NT2/D1 (cell line): ENCODE results near the gene ERICH3.

Source experiments
- DNase-seq: peaks from one replicate; pipeline ENCODE4 v3.0.0-alpha.2; 2011; ENCODE audit warnings: low read depth, low spot score
- H3K27me3 ChIP-seq: 2 replicates; pipeline ENCODE4 v1.6.0; 2011; ENCODE audit warnings: mild to moderate bottlenecking; ENCODE audit not compliant: insufficient read length, insufficient read depth
- H3K36me3 ChIP-seq: 2 replicates; pipeline ENCODE4 v1.6.1; 2011; ENCODE audit warnings: mild to moderate bottlenecking, low read length, mixed read lengths; ENCODE audit not compliant: insufficient read depth, insufficient read length
- H3K4me1 ChIP-seq: 2 replicates; pipeline ENCODE4 v1.5.1; 2011; ENCODE audit not compliant: insufficient read depth, insufficient read length
- H3K4me3 ChIP-seq: 2 replicates; pipeline ENCODE4 v1.5.1; 2011; ENCODE audit warnings: low read depth; ENCODE audit not compliant: insufficient read length
- H3K9ac ChIP-seq: 2 replicates; pipeline ENCODE4 v1.6.0; 2011; ENCODE audit warnings: low read depth; ENCODE audit not compliant: insufficient read length
- H3K9me3 ChIP-seq: 2 replicates; pipeline ENCODE4 v1.5.1; 2011; ENCODE audit warnings: mild to moderate bottlenecking, low read length; ENCODE audit not compliant: insufficient read depth
- SUZ12 ChIP-seq: IDR thresholded peaks from 2 replicates; pipeline ENCODE4 v1.6.1; 2011; ENCODE audit not compliant: insufficient read length, insufficient read depth; ENCODE audit errors: extremely low read depth
- YY1 ChIP-seq: IDR thresholded peaks from 2 replicates; pipeline ENCODE4 v1.6.1; 2011; ENCODE audit not compliant: insufficient read length, insufficient read depth
- ZNF274 ChIP-seq: IDR thresholded peaks from 2 replicates; pipeline ENCODE4 v1.6.1; 2011; ENCODE audit warnings: mild to moderate bottlenecking, low read depth, low read length

Gene ERICH3

GRCh38 chr1:74611887-74612286, 61.7 kb downstream of the ERICH3 start:
- no peak overlapping the region for H3K4me3 ChIP-seq
- H3K27me3 ChIP-seq, result no peaks in the 10 kb centered on the region
- H3K4me1 ChIP-seq, result no peaks in the 10 kb centered on the region
- no peak for DNase-seq
- H3K9me3 ChIP-seq, result no peaks in the 10 kb centered on the region
- no peaks in the 10 kb centered on the region for H3K36me3 ChIP-seq
- H3K9ac ChIP-seq, result no peak overlapping the region
- TF ChIP-seq SUZ12, result no peak
- no peak for TF ChIP-seq ZNF274

- H3K4me3 ChIP-seq, result no peak overlapping the region
- H3K4me1 ChIP-seq, result no peaks in the 10 kb centered on the region
- no peak overlapping the region for H3K9ac ChIP-seq
- TF ChIP-seq YY1 (no peak), SUZ12 (no peak), ZNF274 (no peak)
- H3K36me3 ChIP-seq, result no peaks in the 10 kb centered on the region
- H3K9me3 ChIP-seq, result no peaks in the 10 kb centered on the region
- no peak for DNase-seq
- H3K27me3 ChIP-seq, result no peaks in the 10 kb centered on the region
These were observed 62.6 kb downstream of the ERICH3 start for GRCh38 chr1:74610961-74611360.

GRCh38 chr1:74609810-74610371, 63.7 kb downstream of the ERICH3 start:
- no peaks in the 10 kb centered on the region for H3K27me3 ChIP-seq
- H3K9ac ChIP-seq, result no peak overlapping the region
- no peaks in the 10 kb centered on the region for H3K36me3 ChIP-seq
- TF ChIP-seq ZNF274 (no peak), SUZ12 (no peak), YY1 (no peak)
- DNase-seq, result no peak
- no peaks in the 10 kb centered on the region for H3K9me3 ChIP-seq
- no peaks in the 10 kb centered on the region for H3K4me1 ChIP-seq
- no peak overlapping the region for H3K4me3 ChIP-seq

- TF ChIP-seq ZNF274 (no peak), YY1 (no peak), SUZ12 (no peak)
- DNase-seq, result no peak
- no peaks in the 10 kb centered on the region for H3K4me1 ChIP-seq
- no peaks in the 10 kb centered on the region for H3K27me3 ChIP-seq
- no peaks in the 10 kb centered on the region for H3K9me3 ChIP-seq
- no peak overlapping the region for H3K9ac ChIP-seq
- no peak overlapping the region for H3K4me3 ChIP-seq
- no peaks in the 10 kb centered on the region for H3K36me3 ChIP-seq
These were observed 76.9 kb downstream of the ERICH3 start for GRCh38 chr1:74596717-74597116.

GRCh38 chr1:74593887-74594866, 79.4 kb downstream of the ERICH3 start:
- no peak for TF ChIP-seq YY1
- TF ChIP-seq SUZ12, result no peak
- TF ChIP-seq ZNF274, result no peak
- Histone ChIP-seq H3K4me1 (no peaks in the 10 kb centered on the region), H3K9me3 (no peaks in the 10 kb centered on the region), H3K36me3 (no peaks in the 10 kb centered on the region), H3K9ac (no peak overlapping the region), H3K4me3 (no peak overlapping the region), H3K27me3 (no peaks in the 10 kb centered on the region)
- DNase-seq, result no peak

GRCh38 chr1:74592580-74593355, 80.8 kb downstream of the ERICH3 start:
- no peak for TF ChIP-seq YY1
- TF ChIP-seq ZNF274, result no peak
- no peak for TF ChIP-seq SUZ12
- H3K9me3 ChIP-seq, result no peaks in the 10 kb centered on the region
- H3K4me1 ChIP-seq, result no peaks in the 10 kb centered on the region
- H3K9ac ChIP-seq, result no peak overlapping the region
- DNase-seq, result no peak
- no peaks in the 10 kb centered on the region for H3K27me3 ChIP-seq
- no peak overlapping the region for H3K4me3 ChIP-seq
- no peaks in the 10 kb centered on the region for H3K36me3 ChIP-seq

- no peaks in the 10 kb centered on the region for H3K9me3 ChIP-seq
- TF ChIP-seq YY1 (no peak), ZNF274 (no peak)
- H3K36me3 ChIP-seq, result no peaks in the 10 kb centered on the region
- no peak overlapping the region for H3K4me3 ChIP-seq
- DNase-seq, result no peak
- no peak overlapping the region for H3K9ac ChIP-seq
- no peaks in the 10 kb centered on the region for H3K4me1 ChIP-seq
- H3K27me3 ChIP-seq, result no peaks in the 10 kb centered on the region
These were observed 81.6 kb downstream of the ERICH3 start for GRCh38 chr1:74591949-74592348.
